ENCODE results near the gene COQ8A. TPM values are rescaled to one million over a fixed set of nuclear protein-coding genes. Genes with fewer than 3 reads are reported as not detected.

The COQ8A gene
- polyA plus RNA-seq, 3 donors: 113 to 120 (median 114) TPM

DNA sequence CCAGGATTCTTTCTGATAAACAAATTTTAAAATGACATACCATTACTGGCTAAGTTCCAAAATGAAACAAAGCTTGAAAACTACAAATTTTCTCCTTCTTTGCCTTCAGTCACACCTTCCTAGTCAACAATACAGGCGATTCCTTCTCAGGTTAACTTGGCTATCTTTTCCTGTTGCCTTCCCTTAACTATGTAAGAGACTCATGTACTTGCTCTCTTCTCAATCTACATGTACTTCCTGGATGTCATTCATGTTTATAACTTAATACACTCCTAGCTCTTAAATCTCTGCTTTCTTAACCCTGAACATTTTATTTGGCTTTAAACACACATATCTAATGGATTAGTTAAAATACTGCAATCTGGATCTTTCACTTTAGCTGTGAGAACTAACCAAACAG, 97.0 kb downstream of the COQ8A start:
- H3K27ac ChIP-seq (ENCODE audit: low read depth, low read length): no peak overlapping the region
- 75 to 89% (median 82%) methylated on average over 1 of the region's 1 CpG for WGBS, 3 donors

Other genes starting within 250 kb of the COQ8A start
- gene ITPKB, start 201.0 kb upstream of the COQ8A start, polyA plus RNA-seq: 10 to 100 TPM in 2 of 3 donors, 1 to 10 TPM in 1; 5.3 to 18.6 (median 17.0) TPM
- gene PSEN2, start 69.7 kb upstream of the COQ8A start, polyA plus RNA-seq: 10 to 100 TPM in 2 of 3 donors, 1 to 10 TPM in 1; 6.4 to 20.2 (median 15.9) TPM

All from adipose tissue (tissue), 3 donors.